Mucosa of descending colon (tissue), 3 donors: ENCODE measurements around the gene SCAF11. TPM values are rescaled to one million over a fixed set of nuclear protein-coding genes. Genes with fewer than 3 reads are reported as not detected.

ENCODE experiments used
- ATAC-seq: fragments of 200-7000 bp; cut with Tn5 transposase; one replicate; pipeline ENCODE4 v1.9.1; 2020; ENCODE audit warnings: mild to moderate bottlenecking, moderate library complexity
- DNase-seq, 3 donors: peaks; one replicate each; pipeline ENCODE4 v3.0.0-alpha.2; 2020
- H3K36me3 ChIP-seq: fragments of 200-600 bp; one replicate; pipeline ENCODE4 v1.8.0; 2021; ENCODE audit warnings: low read depth, mild to moderate bottlenecking
- H3K4me1 ChIP-seq: fragments of 200-600 bp; one replicate; pipeline ENCODE4 v1.8.0; 2021; ENCODE audit warnings: low read depth, mild to moderate bottlenecking
- H3K4me3 ChIP-seq: fragments of 200-600 bp; one replicate; pipeline ENCODE4 v1.8.0; 2021; ENCODE audit warnings: mild to moderate bottlenecking
- H3K9me3 ChIP-seq: fragments of 200-600 bp; one replicate; pipeline ENCODE4 v1.8.0; 2021; ENCODE audit warnings: mild to moderate bottlenecking
- intact Hi-C, 2 donors: fragments of 100-400 bp; cut with DNase I in 1 of 2; cut with micrococcal nuclease in 1 of 2; formaldehyde crosslinking; loops; one replicate each; pipeline versions ENCODE4 v1.11.0 to v1.11.1; 2022; cut with DNase I, micrococcal nuclease
- total RNA-seq, 3 donors: library from RNA; stranded (reverse); fragmentation: NEBNext Ultra II Directional in 2 of 3; extraction: Animal tissue kit (Norgen Biotek cat#: 25700) in 2 of 3; gene quantifications; one replicate each; pipeline versions ENCODE4 v1.2.1 to v1.2.4, GENCODE V29; 2021 to 2023
- TF ChIP-seq, protein P1 (sequence below): fragments of 200-600 bp; IDR thresholded peaks from one replicate; pipeline ENCODE4 v1.8.0; 2022; ENCODE audit warnings: antibody characterized with exemption, mild to moderate bottlenecking
- donor health status: DM: no; HTN: no; CAD: no; lungs with moderate emphysema.
- donor health status: DM: no; HTN: no; CAD: no.
- donor health status: DM: no; HTN: yes; CAD: no.

Gene SCAF11
- total RNA-seq, 3 donors from 2014 or later, result 107 to 131 (median 122) TPM

- no peak for ATAC-seq
- Histone ChIP-seq H3K4me3 (no peak overlapping the region), H3K4me1 (peaks cover 14% of the 10 kb centered on the region), H3K9me3 (no peaks in the 10 kb centered on the region), H3K36me3 (no peaks in the 10 kb centered on the region)
- TF ChIP-seq, protein P1, sequence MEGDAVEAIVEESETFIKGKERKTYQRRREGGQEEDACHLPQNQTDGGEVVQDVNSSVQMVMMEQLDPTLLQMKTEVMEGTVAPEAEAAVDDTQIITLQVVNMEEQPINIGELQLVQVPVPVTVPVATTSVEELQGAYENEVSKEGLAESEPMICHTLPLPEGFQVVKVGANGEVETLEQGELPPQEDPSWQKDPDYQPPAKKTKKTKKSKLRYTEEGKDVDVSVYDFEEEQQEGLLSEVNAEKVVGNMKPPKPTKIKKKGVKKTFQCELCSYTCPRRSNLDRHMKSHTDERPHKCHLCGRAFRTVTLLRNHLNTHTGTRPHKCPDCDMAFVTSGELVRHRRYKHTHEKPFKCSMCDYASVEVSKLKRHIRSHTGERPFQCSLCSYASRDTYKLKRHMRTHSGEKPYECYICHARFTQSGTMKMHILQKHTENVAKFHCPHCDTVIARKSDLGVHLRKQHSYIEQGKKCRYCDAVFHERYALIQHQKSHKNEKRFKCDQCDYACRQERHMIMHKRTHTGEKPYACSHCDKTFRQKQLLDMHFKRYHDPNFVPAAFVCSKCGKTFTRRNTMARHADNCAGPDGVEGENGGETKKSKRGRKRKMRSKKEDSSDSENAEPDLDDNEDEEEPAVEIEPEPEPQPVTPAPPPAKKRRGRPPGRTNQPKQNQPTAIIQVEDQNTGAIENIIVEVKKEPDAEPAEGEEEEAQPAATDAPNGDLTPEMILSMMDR, result no peak
- intact Hi-C loops, result no loop called here
- DNase-seq, result no peak
These were observed 15.5 kb downstream of the SCAF11 start for GRCh38 chr12:45974883-45975282.

GRCh38 chr12:45974171-45974719 lies 16.1 kb downstream of the SCAF11 start:
- Histone ChIP-seq H3K4me3 (no peak overlapping the region), H3K36me3 (no peaks in the 10 kb centered on the region), H3K4me1 (peaks cover 14% of the 10 kb centered on the region), H3K9me3 (no peaks in the 10 kb centered on the region)
- ATAC-seq, result no peak
- intact Hi-C loops, result no loop called here
- TF ChIP-seq, protein P1, result no peak
- no peak for DNase-seq

GRCh38 chr12:45973526-45973925 lies 16.8 kb downstream of the SCAF11 start:
- Histone ChIP-seq H3K36me3 (no peaks in the 10 kb centered on the region), H3K4me3 (no peak overlapping the region), H3K4me1 (peaks cover 14% of the 10 kb centered on the region), H3K9me3 (no peaks in the 10 kb centered on the region)
- no peak for DNase-seq
- TF ChIP-seq, protein P1, result no peak
- no peak for ATAC-seq
- intact Hi-C loops, result no loop called here

- peaks cover 8% of the 10 kb centered on the region for H3K4me1 ChIP-seq
- no peaks in the 10 kb centered on the region for H3K36me3 ChIP-seq
- no peaks in the 10 kb centered on the region for H3K9me3 ChIP-seq
- DNase-seq, result no peak
- intact Hi-C loops, result no loop called here
- ATAC-seq, result no peak
- TF ChIP-seq, protein P1, result no peak
- H3K4me3 ChIP-seq, result no peak overlapping the region
These were observed 20.0 kb downstream of the SCAF11 start for GRCh38 chr12:45970391-45970790.

- intact Hi-C loops, result no loop called here
- TF ChIP-seq, protein P1, result no peak
- Histone ChIP-seq H3K4me3 (no peak overlapping the region), H3K9me3 (no peaks in the 10 kb centered on the region), H3K4me1 (peaks cover 5% of the 10 kb centered on the region), H3K36me3 (no peaks in the 10 kb centered on the region)
- ATAC-seq (no peak), DNase-seq (no peak)
These were observed 21.3 kb downstream of the SCAF11 start for GRCh38 chr12:45969084-45969483.

DNA sequence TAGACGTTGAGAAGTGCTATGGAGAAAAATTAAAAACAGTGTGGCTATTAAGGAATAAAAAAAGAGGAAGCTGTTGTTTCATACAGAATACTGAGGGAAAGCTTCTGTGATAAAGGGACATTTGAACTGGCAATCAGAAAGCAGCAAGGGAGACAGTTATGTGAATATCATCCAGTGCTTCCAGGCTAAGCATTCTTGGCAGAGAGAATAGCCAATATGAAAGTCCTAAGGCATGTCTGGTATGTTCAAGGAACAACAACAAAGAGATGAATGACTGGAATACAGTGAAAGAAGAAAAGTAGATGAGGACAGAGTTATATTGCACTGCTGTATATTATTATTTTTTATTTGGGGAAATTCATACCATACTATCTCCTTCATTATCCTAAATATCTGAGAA lies 23.9 kb downstream of the SCAF11 start:
- TF ChIP-seq, protein P1, result no peak
- no peaks in the 10 kb centered on the region for H3K9me3 ChIP-seq
- DNase-seq (no peak), ATAC-seq (no peak)
- no peaks in the 10 kb centered on the region for H3K4me1 ChIP-seq
- intact Hi-C loops, result no loop called here
- H3K4me3 ChIP-seq, result no peak overlapping the region
- H3K36me3 ChIP-seq, result no peaks in the 10 kb centered on the region
